Stimulated activated naive CD4-positive, alpha-beta T cell treated with Interleukin-2 at 50 U/mL for 16 hours (primary cell): Measurements from ENCODE around the gene SHROOM3.
"Not testable (repeated sequence)": the region's sequence is repeated elsewhere in the genome, so short reads cannot be mapped to it uniquely, and the experiment has no call there.

ENCODE experiments used
- DNase-seq: peaks from one replicate; lab custom pipeline; 2025; lab: John Stamatoyannopoulos, UW

Gene SHROOM3

DNA sequence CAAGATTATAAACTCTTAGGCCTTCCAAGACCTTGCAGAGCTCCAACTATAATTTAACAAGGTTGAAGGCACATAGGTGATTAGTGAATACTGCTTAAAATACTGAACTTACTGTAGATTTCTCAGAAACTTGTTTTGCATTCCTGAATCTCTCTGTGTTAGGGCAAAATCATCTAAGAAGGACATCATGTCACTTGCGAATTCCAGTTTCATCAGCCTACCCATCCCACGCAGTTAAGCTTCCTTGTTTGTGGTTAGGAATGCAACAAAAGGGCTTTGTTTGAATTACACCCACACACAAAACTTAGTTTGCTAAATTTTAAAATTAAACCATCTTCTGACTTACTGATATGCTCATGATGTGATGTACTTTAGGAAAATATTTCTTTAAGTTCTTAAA is 288.9 kb downstream of the SHROOM3 start:
- DNase-seq = no peak

DNA sequence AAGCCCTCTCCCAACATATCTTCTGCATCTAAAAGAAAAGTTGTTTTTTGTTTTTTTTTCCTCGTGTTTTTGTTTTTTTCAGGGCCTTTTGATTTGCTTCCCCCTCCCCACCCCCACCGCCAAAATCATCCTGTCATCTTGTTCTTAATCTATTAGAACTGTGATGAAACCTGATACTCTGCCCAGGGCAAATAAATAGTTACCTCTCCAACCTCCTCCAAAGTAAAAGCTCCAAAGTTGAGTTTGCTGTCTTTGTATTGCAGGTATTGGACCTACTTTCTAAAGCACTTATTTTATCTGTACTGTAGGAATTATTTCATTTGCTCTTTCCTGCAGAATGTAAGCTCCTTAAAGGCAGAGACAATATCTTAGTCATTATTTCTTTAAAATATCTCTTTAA is 290.0 kb downstream of the SHROOM3 start:
- no peak for DNase-seq

DNA sequence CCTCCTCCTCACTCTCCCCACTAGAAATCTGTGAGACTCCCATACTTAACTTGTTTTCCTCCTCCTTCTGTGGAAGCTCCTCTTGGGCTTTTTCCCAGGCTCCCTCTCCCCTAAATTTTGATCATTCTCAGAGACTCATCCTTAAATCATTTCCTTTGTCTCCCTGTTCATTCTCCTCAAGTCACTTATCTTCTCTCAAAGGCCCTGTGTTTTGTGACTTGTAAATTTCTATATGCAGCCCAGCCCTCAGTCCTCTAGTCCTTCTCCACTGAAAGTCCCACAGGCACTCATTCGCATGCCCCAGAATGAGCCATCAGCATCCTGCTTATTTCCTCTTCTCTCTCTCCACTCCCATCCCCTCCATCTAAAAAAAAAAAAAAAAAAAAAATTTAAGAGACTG is 291.1 kb downstream of the SHROOM3 start:
- no peak for DNase-seq

DNA sequence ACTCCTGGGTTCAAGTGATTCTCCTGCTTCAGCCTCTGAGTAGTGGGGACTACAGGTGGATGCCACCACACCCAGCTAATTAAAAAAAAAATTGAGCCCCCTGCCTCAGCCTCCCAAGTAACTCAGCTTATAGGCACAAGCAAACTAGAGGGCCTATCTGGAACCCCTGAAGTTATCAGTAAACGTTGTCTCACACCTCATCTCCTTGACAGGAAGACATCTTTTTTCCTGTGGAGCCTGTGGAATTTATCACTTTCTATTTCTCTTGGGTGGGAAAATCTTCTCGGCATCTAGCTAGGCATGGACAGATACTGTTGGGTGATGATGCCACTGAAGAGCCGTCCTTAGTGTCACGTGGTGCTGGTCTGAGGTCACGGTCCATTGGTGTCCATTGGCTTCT is 291.6 kb downstream of the SHROOM3 start:
- no peak for DNase-seq

DNA sequence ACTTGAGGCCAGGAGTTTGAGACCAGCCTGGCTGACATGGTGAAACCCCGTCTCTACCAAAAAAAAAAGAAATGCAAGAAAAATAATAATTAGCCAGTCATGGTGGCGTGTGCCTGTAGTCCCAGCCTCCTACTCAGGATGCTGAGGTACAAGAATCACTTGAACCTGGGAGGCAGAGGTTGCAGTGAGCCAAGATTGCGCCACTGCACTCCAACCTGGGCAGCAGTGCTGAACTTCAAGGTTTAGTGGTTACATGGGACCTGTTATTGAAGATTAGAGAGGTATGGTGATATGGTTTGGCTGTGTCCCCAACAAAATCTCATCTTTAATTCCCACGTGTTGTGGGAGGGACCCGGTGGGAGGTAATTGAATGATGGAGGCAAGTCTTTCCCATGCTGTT is 292.9 kb downstream of the SHROOM3 start:
- not testable (repeated sequence) for DNase-seq

DNA sequence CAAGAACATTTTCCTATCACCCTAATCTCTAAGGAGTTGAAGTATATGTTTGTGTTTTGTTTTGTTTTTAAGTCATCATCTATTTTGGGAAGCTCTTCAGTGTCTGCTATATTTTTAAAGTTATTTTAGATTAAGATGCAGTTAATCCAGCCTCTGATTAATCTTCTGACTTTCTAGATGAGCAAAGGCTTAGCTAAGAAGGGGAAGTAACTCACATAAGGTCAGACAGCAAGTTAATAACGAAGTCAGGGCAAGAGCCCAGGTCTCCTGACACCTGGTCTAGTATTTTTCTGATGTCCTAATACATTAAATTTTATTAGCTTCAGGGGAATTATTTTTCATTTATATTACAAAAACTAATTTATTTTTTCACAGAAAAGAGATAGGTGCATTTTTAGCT is 294.4 kb downstream of the SHROOM3 start:
- no peak for DNase-seq

DNA sequence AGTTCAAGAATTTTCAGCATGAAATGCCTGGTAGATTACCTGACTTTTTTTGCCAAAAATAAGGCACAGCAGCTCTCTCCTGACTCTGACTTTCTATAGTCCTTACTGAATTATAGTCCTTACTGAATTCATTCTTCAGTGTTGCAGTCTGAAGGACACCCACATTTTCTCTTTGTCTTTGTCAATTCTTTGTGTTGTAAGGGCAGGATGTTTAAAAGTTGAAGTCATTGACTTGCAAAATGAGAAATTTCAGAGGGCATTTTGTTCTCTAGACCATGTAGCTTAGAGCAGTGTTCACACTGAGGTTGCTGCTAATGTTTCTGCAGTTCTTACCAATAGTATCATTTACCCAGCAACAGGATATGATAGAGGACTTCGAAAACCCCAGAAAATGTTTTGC is 295.0 kb downstream of the SHROOM3 start:
- DNase-seq = no peak

DNA sequence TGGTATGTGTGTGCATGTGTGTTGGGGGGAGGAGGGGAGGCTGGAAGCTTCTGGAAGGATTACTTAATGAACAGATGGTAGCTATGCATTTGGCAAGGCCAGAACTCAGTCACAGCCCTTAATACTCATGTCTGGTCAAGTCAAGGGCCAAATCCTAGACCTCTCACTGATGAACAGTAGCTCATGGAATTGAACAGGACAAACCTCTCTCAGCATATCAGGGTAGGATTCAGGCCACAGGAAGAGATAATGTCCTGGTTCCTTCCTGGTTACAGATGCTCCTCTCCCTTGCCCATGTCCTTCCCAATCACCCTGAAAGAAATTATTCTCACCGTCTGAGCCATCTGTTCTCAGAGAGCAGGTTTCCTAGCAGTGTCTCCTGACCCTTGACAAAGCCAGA is 297.2 kb downstream of the SHROOM3 start:
- no peak for DNase-seq

DNA sequence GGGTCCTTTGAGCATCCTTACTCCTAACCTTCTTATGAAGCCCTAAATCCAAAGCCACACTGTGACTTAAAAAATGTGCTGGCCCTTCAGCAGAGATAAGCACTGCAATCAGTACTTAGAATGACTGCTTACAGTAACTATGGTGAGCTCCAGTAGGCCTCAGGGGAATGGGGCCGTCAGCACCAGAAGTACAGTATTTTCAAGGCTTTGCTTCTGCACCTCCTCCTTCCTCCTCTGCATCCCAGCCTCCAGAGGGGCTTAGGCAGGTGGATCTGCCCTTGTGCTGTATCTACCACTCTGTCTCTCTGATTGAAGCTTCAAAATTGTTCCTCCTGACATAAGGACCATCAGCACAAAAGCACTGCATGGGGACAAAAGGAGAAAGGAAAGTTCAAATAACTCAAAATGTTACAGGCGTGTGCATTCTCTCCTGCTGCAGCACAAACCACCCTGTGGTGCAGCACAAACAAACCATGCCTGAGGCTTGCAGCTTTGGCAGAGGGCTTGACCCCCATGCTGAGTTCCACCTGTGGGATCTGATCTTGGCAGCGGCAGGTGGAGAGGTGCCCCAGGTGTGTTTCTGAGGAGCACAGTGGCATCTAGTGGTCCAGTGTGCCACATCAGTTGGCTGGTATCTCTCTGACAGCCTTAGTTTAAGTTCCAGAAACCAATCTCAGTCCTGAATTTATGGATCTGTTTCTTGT is 298.2 kb downstream of the SHROOM3 start:
- DNase-seq = no peak

DNA sequence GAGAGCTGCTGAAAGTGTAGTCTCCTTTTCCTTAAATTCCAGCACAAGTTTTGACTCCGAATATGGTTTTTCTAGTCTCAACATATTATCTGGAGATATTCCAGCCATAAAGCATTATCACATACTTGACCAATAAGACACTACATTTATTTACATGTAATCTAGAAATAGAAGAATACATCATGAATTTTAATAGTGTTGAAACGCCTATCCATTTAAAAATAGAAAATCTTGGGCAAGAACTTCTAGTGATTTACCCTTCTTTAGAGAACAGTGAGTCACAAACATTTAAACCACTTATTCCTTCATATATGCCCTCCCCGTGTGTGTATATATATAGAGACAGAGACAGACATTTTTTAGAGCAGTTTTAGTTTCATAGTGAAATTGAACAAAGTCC is 301.4 kb downstream of the SHROOM3 start:
- DNase-seq = no peak

DNA sequence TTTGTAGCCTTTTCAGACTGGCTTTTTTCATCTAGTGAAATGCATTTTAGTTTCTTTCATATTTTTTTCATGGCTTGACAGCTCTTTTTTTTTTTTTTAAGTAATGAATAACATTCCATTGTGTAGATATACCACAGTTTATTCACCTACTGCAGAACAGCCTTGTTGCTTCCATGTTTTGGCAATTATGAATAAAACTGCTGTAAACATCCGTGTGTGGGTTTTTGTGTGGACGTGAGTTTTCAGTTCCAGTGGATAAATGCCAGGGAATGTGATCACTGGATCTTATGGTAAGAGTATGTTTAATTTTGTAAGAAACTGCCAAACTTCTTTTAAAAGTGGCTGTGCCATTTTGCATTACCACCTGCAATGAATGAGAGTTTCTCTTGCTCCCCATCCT is 302.2 kb downstream of the SHROOM3 start:
- no peak for DNase-seq

DNA sequence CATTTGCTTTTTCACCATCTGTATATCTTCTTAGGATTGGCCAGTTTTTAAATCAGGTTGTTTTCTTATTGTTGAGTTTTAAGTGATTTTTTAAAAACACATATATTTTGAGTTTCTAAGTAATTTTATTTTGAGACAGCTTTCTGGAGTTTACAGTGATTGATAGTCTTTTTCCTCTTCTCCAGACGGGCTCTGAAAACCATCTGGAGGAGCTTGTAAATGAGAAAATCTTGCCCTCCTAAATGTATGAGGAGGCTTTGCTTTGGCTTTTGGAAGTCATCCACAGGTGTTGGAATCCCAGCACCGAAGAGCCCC is 302.7 kb downstream of the SHROOM3 start:
- no peak for DNase-seq

DNA sequence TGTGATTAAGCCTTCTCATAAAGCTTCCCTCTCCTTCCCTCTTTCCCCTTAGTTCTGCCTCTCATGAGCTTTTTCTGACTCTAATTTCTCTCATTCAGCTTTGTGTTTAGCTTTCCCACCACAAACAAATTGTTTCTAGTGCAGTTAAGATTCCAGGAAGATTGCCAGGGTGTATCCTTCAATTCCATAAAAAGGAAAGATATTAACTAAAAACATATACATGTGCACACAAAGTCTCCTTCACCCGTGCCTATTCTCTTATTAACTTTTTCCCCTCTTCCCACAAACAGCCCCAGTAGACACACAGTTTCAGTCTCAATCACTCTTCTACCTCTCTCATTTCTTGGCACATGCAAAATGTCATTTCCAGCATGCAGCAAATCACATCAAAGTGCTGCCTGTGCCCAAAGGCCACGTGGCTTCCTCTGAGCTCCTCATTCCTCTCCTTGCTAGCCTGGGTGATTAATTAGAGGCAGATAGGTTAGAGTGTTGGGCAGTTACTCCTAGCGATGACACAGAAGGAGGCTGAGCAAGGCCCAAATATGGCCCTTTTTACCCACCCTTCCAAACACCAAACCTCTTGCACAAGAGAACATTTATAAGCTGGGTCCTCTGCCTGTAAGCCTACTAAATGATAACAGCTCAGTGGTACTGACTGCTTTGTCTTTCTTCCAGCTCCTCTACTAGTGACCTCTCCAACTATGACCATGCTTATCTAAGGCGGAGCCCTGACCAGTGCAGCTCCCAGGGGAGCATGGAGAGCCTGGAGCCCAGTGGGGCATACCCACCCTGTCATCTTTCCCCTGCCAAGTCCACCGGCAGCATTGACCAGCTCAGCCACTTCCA is 303.3 kb downstream of the SHROOM3 start:
- no peak for DNase-seq

DNA sequence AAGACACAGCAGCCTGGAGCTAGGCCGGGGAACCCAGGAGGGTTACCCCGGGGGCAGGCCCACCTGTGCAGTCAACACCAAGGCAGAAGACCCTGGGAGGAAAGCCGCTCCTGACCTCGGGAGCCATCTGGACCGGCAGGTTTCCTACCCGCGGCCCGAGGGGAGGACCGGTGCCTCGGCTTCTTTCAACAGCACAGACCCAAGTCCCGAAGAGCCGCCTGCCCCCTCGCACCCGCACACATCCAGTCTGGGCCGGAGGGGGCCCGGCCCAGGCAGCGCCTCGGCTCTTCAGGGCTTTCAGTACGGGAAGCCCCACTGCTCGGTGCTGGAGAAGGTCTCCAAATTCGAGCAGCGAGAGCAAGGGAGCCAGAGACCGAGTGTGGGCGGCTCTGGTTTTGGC is 305.2 kb downstream of the SHROOM3 start:
- no peak for DNase-seq

DNA sequence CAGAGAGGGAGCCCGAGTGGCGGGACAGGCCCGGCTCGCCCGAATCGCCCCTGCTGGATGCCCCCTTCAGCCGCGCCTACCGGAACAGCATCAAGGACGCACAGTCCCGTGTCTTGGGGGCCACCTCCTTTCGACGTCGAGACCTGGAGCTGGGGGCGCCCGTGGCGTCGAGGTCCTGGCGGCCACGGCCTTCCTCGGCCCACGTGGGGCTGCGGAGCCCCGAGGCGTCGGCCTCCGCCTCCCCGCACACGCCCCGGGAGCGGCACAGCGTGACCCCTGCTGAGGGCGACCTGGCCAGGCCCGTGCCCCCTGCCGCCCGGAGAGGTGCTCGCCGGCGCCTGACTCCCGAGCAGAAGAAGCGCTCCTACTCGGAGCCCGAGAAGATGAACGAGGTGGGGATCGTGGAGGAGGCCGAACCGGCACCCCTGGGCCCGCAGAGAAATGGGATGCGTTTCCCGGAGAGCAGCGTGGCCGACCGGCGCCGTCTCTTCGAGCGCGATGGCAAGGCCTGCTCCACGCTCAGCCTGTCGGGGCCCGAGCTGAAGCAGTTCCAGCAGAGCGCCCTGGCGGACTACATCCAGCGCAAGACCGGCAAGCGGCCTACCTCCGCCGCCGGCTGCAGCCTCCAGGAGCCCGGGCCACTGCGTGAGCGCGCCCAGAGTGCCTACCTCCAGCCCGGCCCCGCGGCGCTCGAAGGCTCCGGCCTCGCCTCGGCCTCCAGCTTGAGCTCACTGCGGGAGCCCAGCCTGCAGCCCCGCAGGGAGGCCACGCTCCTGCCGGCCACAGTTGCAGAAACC is 306.0 kb downstream of the SHROOM3 start:
- no peak for DNase-seq

DNA sequence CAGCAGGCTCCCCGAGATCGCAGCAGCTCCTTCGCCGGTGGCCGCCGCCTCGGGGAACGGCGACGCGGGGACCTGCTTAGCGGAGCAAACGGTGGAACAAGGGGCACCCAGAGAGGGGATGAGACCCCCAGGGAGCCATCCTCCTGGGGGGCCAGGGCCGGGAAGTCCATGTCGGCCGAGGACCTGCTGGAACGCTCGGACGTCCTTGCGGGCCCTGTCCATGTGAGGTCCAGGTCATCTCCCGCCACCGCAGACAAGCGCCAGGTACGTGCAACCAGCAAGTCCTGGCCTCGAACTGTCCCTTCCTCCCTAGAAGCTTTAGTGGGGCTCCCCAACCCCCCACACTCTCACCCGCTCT is 306.6 kb downstream of the SHROOM3 start:
- no peak for DNase-seq

DNA sequence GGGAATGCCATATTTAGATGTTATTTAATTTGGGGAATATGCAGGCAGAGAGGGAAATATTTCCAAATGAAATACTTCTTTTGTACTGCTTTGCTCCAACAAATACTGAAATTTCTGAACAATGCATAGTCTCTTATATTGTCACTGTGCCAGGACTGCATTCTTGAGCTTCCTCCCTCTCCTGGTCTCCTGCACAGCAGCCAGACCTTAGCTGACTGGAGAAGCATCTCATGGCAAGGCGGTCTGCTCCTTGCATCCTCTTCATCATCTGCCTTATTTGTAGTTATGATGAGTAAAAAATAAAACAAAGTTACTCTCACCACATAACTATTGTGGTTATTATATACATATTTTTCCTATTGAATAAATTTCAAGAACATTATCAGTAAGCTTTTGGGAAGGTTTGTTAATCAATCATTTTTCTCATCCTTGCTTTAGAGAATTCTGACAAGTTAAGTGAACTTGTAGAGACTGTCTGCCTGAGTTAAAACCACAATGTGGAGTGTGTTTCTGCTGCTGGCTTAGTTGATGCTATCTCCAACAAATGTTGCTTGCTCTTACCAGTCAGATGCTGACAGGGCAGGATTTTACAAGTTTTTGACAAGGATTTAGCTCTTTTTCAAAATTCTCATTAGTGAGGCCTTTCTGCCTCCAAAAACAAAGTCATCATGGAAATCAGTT is 309.4 kb downstream of the SHROOM3 start:
- DNase-seq = no peak

DNA sequence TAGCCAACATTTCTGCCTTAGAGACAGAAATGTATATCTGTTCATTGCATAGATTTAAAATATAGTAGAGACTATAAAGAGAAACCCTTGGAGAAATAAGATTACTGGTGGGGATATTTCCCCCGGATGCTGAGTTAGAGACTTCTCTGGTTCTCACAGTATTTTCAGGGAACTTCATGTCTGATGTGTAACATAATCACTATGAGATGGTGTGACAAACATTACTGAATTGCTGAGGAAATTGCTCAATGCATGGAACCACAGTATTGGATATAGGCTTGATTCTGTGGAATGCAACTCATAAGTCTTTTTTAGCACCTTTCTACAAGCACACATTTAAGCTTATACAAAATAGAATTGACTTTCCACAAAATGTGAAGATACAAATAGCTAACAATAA is 310.2 kb downstream of the SHROOM3 start:
- DNase-seq = no peak

DNA sequence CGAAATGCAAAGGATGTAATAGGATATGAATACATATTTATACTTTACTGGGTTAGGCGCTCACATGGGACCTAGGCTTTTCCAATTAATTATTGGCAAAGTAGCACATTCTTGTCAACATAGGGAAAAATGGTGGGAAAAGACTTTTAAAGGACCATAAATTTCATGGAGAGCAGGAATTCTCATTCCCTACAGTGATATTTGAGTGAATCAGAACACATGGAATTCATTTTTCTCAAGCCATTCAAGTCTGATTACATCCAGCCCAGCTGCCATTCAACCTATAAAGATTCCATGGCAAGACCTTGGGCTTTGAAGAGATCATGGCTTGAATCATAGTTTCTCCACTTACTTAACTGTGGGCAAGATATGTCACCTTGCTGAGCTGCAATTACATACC is 312.5 kb downstream of the SHROOM3 start:
- no peak for DNase-seq

DNA sequence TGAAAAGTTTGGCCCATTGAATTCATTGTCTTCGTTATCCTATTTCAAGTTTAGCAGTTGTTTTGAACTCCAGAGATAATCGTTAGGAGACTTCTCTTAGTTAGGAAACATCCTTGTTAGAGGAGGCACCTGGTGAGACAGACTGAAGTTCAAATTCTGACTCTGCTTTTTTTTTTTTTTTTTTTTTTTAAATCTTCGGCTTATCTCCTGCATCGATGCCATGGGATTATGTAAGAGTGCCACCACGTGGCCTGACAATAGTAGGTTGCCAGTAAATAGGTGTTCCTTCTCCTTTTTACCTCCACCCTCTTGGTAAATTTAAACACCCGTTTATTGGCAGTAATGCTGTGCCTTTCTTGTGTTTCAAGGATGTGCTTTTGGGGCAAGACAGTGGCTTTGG is 313.6 kb downstream of the SHROOM3 start:
- no peak for DNase-seq

DNA sequence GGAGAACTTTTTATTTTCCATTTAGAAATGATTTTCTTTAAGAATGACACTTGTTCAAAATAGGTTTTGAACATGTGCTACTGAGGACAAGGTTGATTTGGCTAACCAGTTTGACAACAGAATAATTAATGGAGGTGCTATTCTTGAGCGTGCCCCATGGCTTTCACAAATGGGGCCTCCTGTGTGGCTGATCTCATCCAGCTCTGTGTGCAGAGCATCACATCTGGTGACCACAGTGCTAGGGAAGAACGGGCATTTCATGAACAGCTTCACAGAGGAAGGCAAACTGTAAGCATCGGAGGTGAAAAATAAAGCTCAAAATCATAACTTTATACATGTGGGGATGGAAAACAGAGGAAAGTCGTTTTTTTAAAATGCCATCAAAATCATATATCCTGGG is 314.3 kb downstream of the SHROOM3 start:
- DNase-seq = no peak

DNA sequence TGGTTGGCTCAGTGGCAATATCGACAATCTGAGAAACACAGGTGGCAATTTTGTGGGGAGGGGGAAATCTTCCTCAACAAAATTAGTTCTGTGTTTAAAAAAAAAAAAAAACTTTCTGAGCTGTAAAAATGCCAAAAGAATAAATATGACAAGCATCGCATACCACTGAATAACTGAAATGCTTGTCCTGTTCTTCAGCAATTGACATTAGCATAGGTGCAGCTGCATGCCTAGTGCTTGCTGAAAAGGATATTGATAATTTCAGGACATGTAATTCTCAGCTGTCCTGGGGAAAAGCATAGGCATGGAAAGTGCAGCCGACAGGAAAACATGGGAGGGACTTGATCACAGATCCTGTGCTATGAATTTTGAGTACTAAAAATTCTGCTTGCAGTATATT is 315.7 kb downstream of the SHROOM3 start:
- no peak for DNase-seq
